ENCODE data around the gene TFF2. TPM values are rescaled to one million over a fixed set of nuclear protein-coding genes. Genes with fewer than 3 reads are reported as not detected.

The TFF2 gene
- total RNA-seq, 1 experiment from 2014 or later = 1.1 TPM

- CTCF ChIA-PET = no interaction called here
- H3K4me1 ChIP-seq (ENCODE audit: control insufficient read depth, insufficient read depth, low read length) = no peaks in the 10 kb centered on the region
- no TSS peak for BruUV-seq (replicated peaks)
- no peaks in the 10 kb centered on the region for H3K36me3 ChIP-seq (ENCODE audit: control insufficient read depth, insufficient read depth, low read length)
- no peaks in the 10 kb centered on the region for H3K27me3 ChIP-seq (ENCODE audit: control insufficient read depth, insufficient read depth, low read length)
- DNase-seq (ENCODE audit: low read depth, low spot score) (no peak), ATAC-seq (no peak)
- no peaks in the 10 kb centered on the region for H3K9me3 ChIP-seq (ENCODE audit: control insufficient read depth, insufficient read depth, low read depth, low read length)
- POLR2A ChIA-PET = no interaction called here
- intact Hi-C loops (cut with micrococcal nuclease; ENCODE audit: unreplicated experiment) (loop anchor here (10.0 kb wide), 1 partner anchor 240 kb away; no protein-coding TSS in a partner anchor), in situ Hi-C loops (cut with HindIII; ENCODE audit: low pct_unique_long_range_greater_than_20kb, low sequenced_read_pairs) (no loop called here)
- no peak overlapping the region for H3K4me3 ChIP-seq (ENCODE audit: low read depth in 2 of 2, low read length in 2 of 2)
- TF ChIP-seq CTCF (IDR thresholded peaks at IDR 0.05) = no peak
- no peak for TF ChIP-seq REST (IDR thresholded peaks at IDR 0.05; ENCODE audit: insufficient read depth in 1 of 2, low read depth in 2 of 2, low read length in 1 of 2)
- TF ChIP-seq SIN3A (IDR thresholded peaks at IDR 0.05; ENCODE audit: borderline replicate concordance, insufficient read depth, low read depth, low read length) = no peak
- no peak for TF ChIP-seq TCF7L2 (IDR thresholded peaks at IDR 0.05; ENCODE audit: low read depth, low read length)
- TF ChIP-seq POLR2AphosphoS5 (IDR thresholded peaks at IDR 0.05; ENCODE audit: low read depth, low read length) = no peak
- H3K27ac ChIP-seq (ENCODE audit: low read length) = no peak overlapping the region
These were observed 33.6 kb upstream of the TFF2 start for GRCh38 chr21:42384156-42384945.

GRCh38 chr21:42383331-42383730 lies 32.5 kb upstream of the TFF2 start:
- Histone ChIP-seq H3K27ac (ENCODE audit: low read length) (no peak overlapping the region), H3K4me1 (ENCODE audit: control insufficient read depth, insufficient read depth, low read length) (no peaks in the 10 kb centered on the region), H3K4me3 (ENCODE audit: low read depth in 2 of 2, low read length in 2 of 2) (no peak overlapping the region), H3K36me3 (ENCODE audit: control insufficient read depth, insufficient read depth, low read length) (no peaks in the 10 kb centered on the region), H3K27me3 (ENCODE audit: control insufficient read depth, insufficient read depth, low read length) (no peaks in the 10 kb centered on the region), H3K9me3 (ENCODE audit: control insufficient read depth, insufficient read depth, low read depth, low read length) (no peaks in the 10 kb centered on the region)
- ChIA-PET POLR2A (no interaction called here), CTCF (no interaction called here)
- in situ Hi-C loops (cut with HindIII; ENCODE audit: low pct_unique_long_range_greater_than_20kb, low sequenced_read_pairs) (no loop called here), intact Hi-C loops (cut with micrococcal nuclease; ENCODE audit: unreplicated experiment) (loop anchor here (10.0 kb wide), 1 partner anchor 239 kb away; no protein-coding TSS in a partner anchor)
- DNase-seq (ENCODE audit: low read depth, low spot score) = no peak
- ATAC-seq = no peak
- no peak for TF ChIP-seq CTCF (IDR thresholded peaks at IDR 0.05)
- no peak for TF ChIP-seq SIN3A (IDR thresholded peaks at IDR 0.05; ENCODE audit: borderline replicate concordance, insufficient read depth, low read depth, low read length)
- TF ChIP-seq REST (IDR thresholded peaks at IDR 0.05; ENCODE audit: insufficient read depth in 1 of 2, low read depth in 2 of 2, low read length in 1 of 2) = no peak
- no TSS peak for BruUV-seq (replicated peaks)

Measured in Panc1 (cell line).